Measurements from ENCODE around the gene SRRM5. TPM values are rescaled to one million over a fixed set of nuclear protein-coding genes. Genes with fewer than 3 reads are reported as not detected.

Gene SRRM5
- total RNA-seq, 1 donor from 2014 or later: 0.51 TPM

DNA sequence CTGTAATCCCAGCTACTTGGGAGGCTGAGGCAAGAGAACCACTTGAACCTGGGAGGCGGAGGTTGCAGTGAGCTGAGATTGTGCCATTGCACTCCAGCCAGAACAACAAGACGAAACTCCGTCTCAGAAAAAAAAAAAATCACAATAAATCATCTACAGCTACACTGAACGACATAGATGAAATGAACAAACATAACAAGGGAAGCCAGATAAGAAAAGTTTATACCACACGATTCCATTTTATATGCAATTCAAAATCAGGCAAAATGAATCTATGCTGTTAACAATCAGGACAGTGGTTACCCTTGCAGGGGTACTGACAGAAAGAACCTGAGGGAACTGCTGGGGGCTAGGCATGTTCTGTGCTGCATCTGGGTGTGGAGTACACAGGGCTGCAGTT is 42.2 kb upstream of the SRRM5 start:
- Mint-ChIP-seq H3K9me3 (ENCODE audit: unreplicated experiment) (peaks cover 7% of the 10 kb centered on the region), H3K27me3 (ENCODE audit: unreplicated experiment) (peaks cover 6% of the 10 kb centered on the region), H3K4me1 (ENCODE audit: low read depth, unreplicated experiment) (peaks cover 21% of the 10 kb centered on the region), H3K36me3 (ENCODE audit: unreplicated experiment) (no peaks in the 10 kb centered on the region), H3K27ac (ENCODE audit: unreplicated experiment) (peak overlapping the region; percentile 80), H3K4me3 (ENCODE audit: unreplicated experiment) (peak overlapping the region; percentile 3)
- no peak for DNase-seq
- TF ChIP-seq, protein P1, sequence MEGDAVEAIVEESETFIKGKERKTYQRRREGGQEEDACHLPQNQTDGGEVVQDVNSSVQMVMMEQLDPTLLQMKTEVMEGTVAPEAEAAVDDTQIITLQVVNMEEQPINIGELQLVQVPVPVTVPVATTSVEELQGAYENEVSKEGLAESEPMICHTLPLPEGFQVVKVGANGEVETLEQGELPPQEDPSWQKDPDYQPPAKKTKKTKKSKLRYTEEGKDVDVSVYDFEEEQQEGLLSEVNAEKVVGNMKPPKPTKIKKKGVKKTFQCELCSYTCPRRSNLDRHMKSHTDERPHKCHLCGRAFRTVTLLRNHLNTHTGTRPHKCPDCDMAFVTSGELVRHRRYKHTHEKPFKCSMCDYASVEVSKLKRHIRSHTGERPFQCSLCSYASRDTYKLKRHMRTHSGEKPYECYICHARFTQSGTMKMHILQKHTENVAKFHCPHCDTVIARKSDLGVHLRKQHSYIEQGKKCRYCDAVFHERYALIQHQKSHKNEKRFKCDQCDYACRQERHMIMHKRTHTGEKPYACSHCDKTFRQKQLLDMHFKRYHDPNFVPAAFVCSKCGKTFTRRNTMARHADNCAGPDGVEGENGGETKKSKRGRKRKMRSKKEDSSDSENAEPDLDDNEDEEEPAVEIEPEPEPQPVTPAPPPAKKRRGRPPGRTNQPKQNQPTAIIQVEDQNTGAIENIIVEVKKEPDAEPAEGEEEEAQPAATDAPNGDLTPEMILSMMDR (IDR thresholded peaks at IDR 0.05; ENCODE audit: partially characterized antibody, unreplicated experiment): no peak

DNA sequence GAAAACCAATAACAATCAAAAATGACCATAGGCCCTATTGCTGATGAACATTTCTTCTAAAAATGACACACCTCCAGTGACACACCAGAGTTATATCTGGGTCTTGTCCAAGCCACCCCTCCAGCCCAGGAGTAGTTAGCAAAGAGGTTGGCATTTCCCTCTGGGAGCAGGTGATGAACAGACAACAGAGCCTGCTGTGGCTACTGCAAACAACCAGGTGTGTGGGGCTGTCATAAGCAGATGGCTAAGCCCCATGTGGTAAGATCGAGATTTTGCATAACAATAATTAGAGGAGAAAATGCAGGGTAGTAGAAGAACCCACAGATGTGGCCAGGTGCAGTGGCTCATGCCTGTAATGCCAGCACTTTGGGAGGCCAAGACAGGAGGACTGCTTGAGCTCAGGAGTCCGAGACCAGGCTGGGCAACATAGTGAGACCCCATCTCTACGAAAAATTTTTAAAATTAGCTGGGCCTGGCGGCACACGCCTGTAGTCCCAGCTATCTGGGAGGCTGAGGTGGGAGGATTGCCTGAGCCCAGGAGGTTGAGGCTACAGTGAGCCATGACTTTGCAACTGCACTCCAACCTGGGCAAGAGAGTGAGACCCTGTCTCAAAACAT is 41.6 kb upstream of the SRRM5 start:
- Mint-ChIP-seq H3K4me1 (ENCODE audit: low read depth, unreplicated experiment) (peaks cover 18% of the 10 kb centered on the region), H3K27ac (ENCODE audit: unreplicated experiment) (peak overlapping the region; percentile 80), H3K36me3 (ENCODE audit: unreplicated experiment) (no peaks in the 10 kb centered on the region), H3K27me3 (ENCODE audit: unreplicated experiment) (peaks cover 8% of the 10 kb centered on the region), H3K9me3 (ENCODE audit: unreplicated experiment) (peaks cover 7% of the 10 kb centered on the region), H3K4me3 (ENCODE audit: unreplicated experiment) (peak overlapping the region; percentile 3)
- DNase-seq: no peak
- TF ChIP-seq, protein P1 (IDR thresholded peaks at IDR 0.05; ENCODE audit: partially characterized antibody, unreplicated experiment): no peak

DNA sequence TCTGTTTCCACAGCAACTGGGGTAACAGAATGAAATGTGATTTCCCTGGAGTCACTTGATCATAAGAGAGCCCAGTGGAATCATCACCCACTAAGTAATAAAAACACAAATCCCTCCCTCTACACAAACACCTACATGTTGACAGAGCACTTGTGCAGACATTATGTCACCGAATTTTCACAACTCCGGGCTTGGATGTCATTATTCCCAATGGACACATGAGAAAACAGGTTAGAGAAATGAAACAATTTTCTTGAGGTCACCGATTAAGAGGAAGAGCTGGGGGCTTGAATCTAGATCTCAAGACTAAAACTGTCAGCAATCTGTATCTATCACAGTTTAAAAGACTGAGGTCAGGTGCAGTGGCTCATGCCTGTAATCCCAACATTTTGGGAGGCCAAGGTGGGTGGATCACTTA is 39.7 kb upstream of the SRRM5 start:
- TF ChIP-seq, protein P1 (IDR thresholded peaks at IDR 0.05; ENCODE audit: partially characterized antibody, unreplicated experiment): no peak
- DNase-seq: no peak
- Mint-ChIP-seq H3K36me3 (ENCODE audit: unreplicated experiment) (no peaks in the 10 kb centered on the region), H3K27ac (ENCODE audit: unreplicated experiment) (peak overlapping the region; percentile 96), H3K4me1 (ENCODE audit: low read depth, unreplicated experiment) (peaks cover 18% of the 10 kb centered on the region), H3K27me3 (ENCODE audit: unreplicated experiment) (peaks cover 8% of the 10 kb centered on the region), H3K4me3 (ENCODE audit: unreplicated experiment) (peak overlapping the region; percentile 68), H3K9me3 (ENCODE audit: unreplicated experiment) (peaks cover 12% of the 10 kb centered on the region)

DNA sequence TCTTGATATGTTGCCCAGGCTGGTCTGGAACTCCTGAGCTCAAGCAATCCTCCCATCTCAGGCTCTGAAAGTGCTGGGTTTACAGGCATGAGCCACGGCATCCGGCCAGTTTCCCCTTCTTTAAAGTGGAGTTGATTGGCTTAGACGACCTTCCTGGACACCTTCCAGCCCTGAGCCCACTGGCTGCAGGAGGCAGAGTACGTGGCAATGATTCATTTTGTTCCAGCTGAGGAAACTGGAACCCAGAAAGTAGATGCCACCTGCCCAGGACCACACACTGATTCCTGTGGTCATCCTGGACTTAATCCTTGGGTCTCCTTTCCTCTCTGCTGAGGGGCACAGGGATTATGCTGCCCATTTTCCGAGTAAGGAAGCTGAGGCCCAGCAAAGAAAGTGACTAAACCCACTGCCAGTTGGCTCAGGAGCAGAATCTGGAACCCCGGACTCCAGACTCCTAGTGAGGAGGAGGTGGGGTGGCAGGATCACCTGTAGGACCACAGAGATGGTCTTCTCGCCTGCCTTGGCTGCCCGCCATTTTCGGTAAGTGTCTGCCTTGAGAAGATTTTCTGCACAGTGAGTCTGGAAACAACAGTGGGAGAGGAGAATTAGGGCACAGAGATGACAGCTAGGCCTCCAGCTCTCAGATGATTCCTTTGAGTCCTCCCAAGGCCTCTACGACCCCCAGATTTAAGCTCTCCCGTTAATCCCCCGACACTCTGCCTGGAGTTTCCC is 37.3 kb upstream of the SRRM5 start:
- peaks cover 17% of the 10 kb centered on the region for H3K9me3 Mint-ChIP-seq (ENCODE audit: unreplicated experiment)
- peaks cover 8% of the 10 kb centered on the region for H3K27me3 Mint-ChIP-seq (ENCODE audit: unreplicated experiment)
- H3K27ac Mint-ChIP-seq (ENCODE audit: unreplicated experiment): peak overlapping the region; percentile 96
- H3K4me3 Mint-ChIP-seq (ENCODE audit: unreplicated experiment): peak overlapping the region; percentile 100
- peaks cover 18% of the 10 kb centered on the region for H3K4me1 Mint-ChIP-seq (ENCODE audit: low read depth, unreplicated experiment)
- DNase-seq: no peak
- H3K36me3 Mint-ChIP-seq (ENCODE audit: unreplicated experiment): no peaks in the 10 kb centered on the region
- TF ChIP-seq, protein P1 (IDR thresholded peaks at IDR 0.05; ENCODE audit: partially characterized antibody, unreplicated experiment): no peak
